Measurements from ENCODE around the gene FNDC10. TPM values are rescaled to one million over a fixed set of nuclear protein-coding genes. Genes with fewer than 3 reads are reported as not detected.

FNDC10 gene
- total and polyA plus RNA-seq, 2 donors (not counting 3 experiments of a cell fraction or from before 2014, with no cell fraction given): 1.5 to 2.3 TPM

- intact Hi-C loops (cut with micrococcal nuclease): no loop called here
- no peak overlapping the region for H2AFZ ChIP-seq (ENCODE audit: low read depth, low read length)
- DNase-seq (ENCODE audit: low read depth, low spot score): no peak
- H3K4me3 ChIP-seq (replicated peaks in 1 of 3; ENCODE audit: insufficient read depth in 1 of 3, low read depth in 1 of 3, low read length in 3 of 3): no peak overlapping the region
- H3K9ac ChIP-seq (replicated peaks; ENCODE audit: extremely low read depth, insufficient read depth, low read length): no peak overlapping the region
- no peak for TF ChIP-seq MYC (IDR thresholded peaks at IDR 0.05; ENCODE audit: low read depth, low read length)
- TF ChIP-seq GATA2 (IDR thresholded peaks at IDR 0.05; ENCODE audit: insufficient read depth, insufficient read length, low read depth, low read length): no peak
- no peak for TF ChIP-seq POLR2AphosphoS5 (IDR thresholded peaks at IDR 0.05; ENCODE audit: insufficient read depth, low read depth, low read length)
- TF ChIP-seq EZH2 (IDR thresholded peaks at IDR 0.05; ENCODE audit: borderline replicate concordance, low read depth, low read length, severe bottlenecking): no peak
- H3K9me3 ChIP-seq (replicated peaks; ENCODE audit: control insufficient read depth, insufficient read depth, low read length): no peaks in the 10 kb centered on the region
- dilution Hi-C loops (cut with MboI; ENCODE audit: extremely low pct_ligation_motif_present, low sequenced_read_pairs): no loop called here
- ChIA-PET POLR2A (no interaction called here), CTCF (no interaction called here)
- peaks cover 63% of the 10 kb centered on the region for H3K79me2 ChIP-seq (ENCODE audit: control insufficient read depth, insufficient read depth, low read length)
- BruUV-seq (replicated peaks): no TSS peak
- no peaks in the 10 kb centered on the region for H3K9me1 ChIP-seq (replicated peaks; ENCODE audit: control insufficient read depth, extremely low read depth, insufficient read depth, low read length)
- no peak overlapping the region for H3K27ac ChIP-seq (ENCODE audit: insufficient read depth, low read depth, low read length)
- H3K27me3 ChIP-seq (ENCODE audit: control insufficient read depth in 2 of 2, insufficient read depth in 2 of 2, low read length in 2 of 2): no peaks in the 10 kb centered on the region
- peaks cover 16 to 30% of the 10 kb centered on the region in 2 experiments for H3K36me3 ChIP-seq (ENCODE audit: control insufficient read depth in 2 of 2, extremely low read depth in 1 of 2, insufficient read depth in 2 of 2, low read length in 2 of 2)
- peaks cover 4% of the 10 kb centered on the region for H4K20me1 ChIP-seq (replicated peaks; ENCODE audit: control insufficient read depth, extremely low read depth, insufficient read depth, low read length)
- no peak for FAIRE-seq
- H3K4me2 ChIP-seq (ENCODE audit: insufficient read depth, low read length): no peak overlapping the region
- H3K4me1 ChIP-seq (ENCODE audit: control insufficient read depth, extremely low read depth, insufficient read depth, low read length): peaks cover 11% of the 10 kb centered on the region
Observed at GRCh38 chr1:1563688-1564087, 36.2 kb downstream of the FNDC10 start.

- H3K27ac ChIP-seq (ENCODE audit: insufficient read depth, low read depth, low read length): no peak overlapping the region
- H3K9me3 ChIP-seq (replicated peaks; ENCODE audit: control insufficient read depth, insufficient read depth, low read length): no peaks in the 10 kb centered on the region
- ChIA-PET CTCF (interaction anchor here (1.2 to 1.4 kb wide), 2 partner anchors 9 kb away, joined by 3 read pairs; no protein-coding TSS in a partner anchor), POLR2A (no interaction called here)
- H3K79me2 ChIP-seq (ENCODE audit: control insufficient read depth, insufficient read depth, low read length): peaks cover 53% of the 10 kb centered on the region
- H3K4me2 ChIP-seq (ENCODE audit: insufficient read depth, low read length): no peak overlapping the region
- intact Hi-C loops (cut with micrococcal nuclease) (no loop called here), dilution Hi-C loops (cut with MboI; ENCODE audit: extremely low pct_ligation_motif_present, low sequenced_read_pairs) (no loop called here)
- H3K36me3 ChIP-seq (ENCODE audit: control insufficient read depth in 2 of 2, extremely low read depth in 1 of 2, insufficient read depth in 2 of 2, low read length in 2 of 2): peaks cover 16 to 30% of the 10 kb centered on the region in 2 experiments
- no peak overlapping the region for H3K9ac ChIP-seq (replicated peaks; ENCODE audit: extremely low read depth, insufficient read depth, low read length)
- no peak overlapping the region for H3K4me3 ChIP-seq (replicated peaks in 1 of 3; ENCODE audit: insufficient read depth in 1 of 3, low read depth in 1 of 3, low read length in 3 of 3)
- H2AFZ ChIP-seq (ENCODE audit: low read depth, low read length): no peak overlapping the region
- H3K27me3 ChIP-seq (ENCODE audit: control insufficient read depth in 2 of 2, insufficient read depth in 2 of 2, low read length in 2 of 2): no peaks in the 10 kb centered on the region
- H4K20me1 ChIP-seq (replicated peaks; ENCODE audit: control insufficient read depth, extremely low read depth, insufficient read depth, low read length): no peaks in the 10 kb centered on the region
- FAIRE-seq: no peak
- DNase-seq (ENCODE audit: low read depth, low spot score): no peak
- no TSS peak for BruUV-seq (replicated peaks)
- TF ChIP-seq MYC (IDR thresholded peaks at IDR 0.05; ENCODE audit: low read depth, low read length): no peak
- TF ChIP-seq POLR2A (IDR thresholded peaks at IDR 0.05; ENCODE audit: low read depth, low read length): no peak
- no peak for TF ChIP-seq JUN (IDR thresholded peaks at IDR 0.05; ENCODE audit: borderline replicate concordance, insufficient read depth, insufficient read length, low read depth)
- TF ChIP-seq POLR2AphosphoS5 (IDR thresholded peaks at IDR 0.05; ENCODE audit: insufficient read depth, low read depth, low read length): no peak
- TF ChIP-seq MAX (IDR thresholded peaks at IDR 0.05; ENCODE audit: insufficient read depth, insufficient read length): no peak
- no peak for TF ChIP-seq FOS (IDR thresholded peaks at IDR 0.05; ENCODE audit: borderline replicate concordance, insufficient read depth, low read length)
- TF ChIP-seq GATA2 (IDR thresholded peaks at IDR 0.05; ENCODE audit: insufficient read depth, insufficient read length, low read depth, low read length): no peak
- H3K4me1 ChIP-seq (ENCODE audit: control insufficient read depth, extremely low read depth, insufficient read depth, low read length): peaks cover 7% of the 10 kb centered on the region
- no peaks in the 10 kb centered on the region for H3K9me1 ChIP-seq (replicated peaks; ENCODE audit: control insufficient read depth, extremely low read depth, insufficient read depth, low read length)
Observed at GRCh38 chr1:1562556-1563195, 37.3 kb downstream of the FNDC10 start.

Data from endothelial cell of umbilical vein (primary cell).